HG02798 (cell line): Measurements from ENCODE around the gene PLCH1.

Source experiments
- ATAC-seq: cut with Tn5 transposase; IDR thresholded peaks from one replicate; pipeline ENCODE4 v1.9.1; 2021; ENCODE audit warnings: mild to moderate bottlenecking; ENCODE audit not compliant: unreplicated experiment, poor library complexity

The PLCH1 gene

DNA sequence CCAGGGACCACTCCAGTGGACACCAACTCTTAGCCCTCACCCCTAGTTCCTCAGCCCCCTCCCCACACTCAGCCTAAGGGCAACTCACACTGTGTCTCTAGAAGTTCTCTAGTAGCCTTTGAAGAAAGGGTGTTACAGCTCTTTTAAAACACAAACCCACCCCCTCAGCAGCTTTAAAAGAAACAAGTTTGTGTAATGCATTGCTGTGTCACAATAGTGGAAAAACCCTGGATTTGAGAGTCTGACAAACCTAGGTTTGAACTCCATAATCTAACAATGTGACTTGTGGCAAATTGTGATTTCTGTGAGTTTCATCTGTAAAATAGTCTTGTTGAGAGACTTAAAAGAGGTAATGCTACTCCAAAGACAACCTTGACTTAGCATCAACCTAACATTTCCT is 54.0 kb downstream of the PLCH1 start:
- ATAC-seq, result no peak

DNA sequence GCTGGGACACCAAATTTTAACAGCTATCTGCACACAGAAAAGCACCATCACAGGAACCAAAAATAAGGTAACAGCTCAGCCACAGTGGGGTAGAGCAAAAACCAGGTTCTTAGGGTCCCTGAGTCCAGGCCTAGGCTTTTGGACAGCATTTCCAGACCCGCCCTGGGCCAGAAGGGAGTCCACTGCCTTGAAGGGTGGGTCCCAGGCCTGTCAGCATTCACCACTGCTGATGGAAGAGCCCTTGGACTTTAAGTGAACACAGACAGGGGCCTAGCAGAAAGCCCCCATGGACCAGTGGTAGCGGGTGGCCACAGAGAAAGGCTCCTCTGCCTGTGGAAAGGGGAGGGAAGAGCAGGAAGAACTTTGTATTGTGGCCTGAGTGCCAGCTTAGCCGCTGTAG is 56.4 kb downstream of the PLCH1 start:
- ATAC-seq, result no peak

DNA sequence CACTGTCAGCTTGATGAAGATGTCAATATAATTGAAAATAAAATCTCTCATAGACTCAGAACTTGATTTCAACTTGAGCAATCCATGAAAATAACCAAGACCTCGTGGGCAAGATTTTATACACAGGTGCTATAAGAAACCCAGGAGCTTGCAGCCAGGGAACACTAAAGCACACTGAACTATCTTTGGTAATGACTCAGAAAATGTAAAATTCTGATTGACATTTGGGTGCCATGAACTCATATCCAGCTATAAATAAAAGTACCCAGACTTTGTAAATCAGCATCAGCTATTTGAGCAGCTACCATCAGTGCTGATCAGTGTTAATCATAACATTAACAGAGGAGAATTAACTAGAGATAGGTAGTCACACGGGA is 61.5 kb downstream of the PLCH1 start:
- ATAC-seq, result no peak

- ATAC-seq, result no peak
Measured at GRCh38 chr3:155682426-155683343, 62.2 kb downstream of the PLCH1 start.

GRCh38 chr3:155676252-155676981 is 68.5 kb downstream of the PLCH1 start:
- no peak for ATAC-seq

DNA sequence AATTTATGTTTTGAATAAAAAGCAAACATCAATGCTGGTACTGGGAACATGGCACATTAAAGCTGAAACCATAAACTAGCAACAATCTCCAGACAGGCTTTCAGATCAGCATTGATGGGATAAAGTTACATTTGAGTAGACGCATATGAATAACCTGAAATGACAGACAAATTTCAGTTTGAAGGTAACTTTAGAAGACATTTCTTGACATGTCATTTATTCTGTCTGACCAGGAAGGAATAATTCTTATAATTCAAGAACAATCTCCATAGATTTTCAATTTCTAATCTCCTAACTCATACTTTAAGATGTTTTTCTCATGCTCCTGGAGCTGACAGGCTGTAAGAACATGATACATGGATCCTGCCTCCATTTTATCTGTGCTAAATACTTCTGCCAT is 69.8 kb downstream of the PLCH1 start:
- no peak for ATAC-seq

DNA sequence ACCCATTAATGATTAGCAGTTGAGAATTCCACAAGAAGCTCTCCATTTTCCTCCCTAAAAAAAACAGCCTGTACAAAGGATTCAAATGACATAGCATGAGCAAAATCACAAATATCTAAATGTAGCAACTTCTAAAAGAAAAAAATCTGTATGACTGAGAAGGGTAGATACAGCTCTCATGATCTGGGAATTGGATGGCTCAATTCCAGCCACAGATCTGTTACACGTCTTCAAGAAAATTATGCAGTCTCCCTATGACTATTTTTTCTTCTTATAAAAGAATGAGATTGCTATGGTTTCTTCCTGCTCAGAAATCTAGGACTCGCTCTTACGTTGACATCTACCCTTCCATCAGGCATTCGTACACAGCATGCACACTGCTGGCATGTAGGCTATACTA is 71.5 kb downstream of the PLCH1 start:
- no peak for ATAC-seq

DNA sequence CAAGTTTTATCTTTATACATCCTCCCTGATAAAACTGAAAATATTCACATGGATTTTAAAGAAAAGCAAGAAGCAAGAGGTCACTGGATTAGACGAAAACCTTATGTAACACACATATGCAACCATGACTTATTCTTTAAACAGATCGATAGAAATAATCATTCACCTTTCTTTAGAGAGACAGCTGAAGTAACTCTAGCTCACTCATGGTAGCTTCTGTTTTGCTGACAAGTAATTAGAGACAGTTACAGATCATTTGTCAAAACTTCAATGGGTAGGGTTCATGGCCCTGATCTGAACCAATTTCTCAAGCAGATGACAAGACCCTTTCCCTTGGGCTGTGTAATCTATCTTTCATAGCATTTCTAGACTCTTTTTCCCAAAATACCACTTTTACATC is 74.5 kb downstream of the PLCH1 start:
- ATAC-seq, result no peak

- ATAC-seq, result no peak
Measured at GRCh38 chr3:155667988-155668387, 76.9 kb downstream of the PLCH1 start.

- ATAC-seq, result no peak
Measured at GRCh38 chr3:155664925-155665695, 79.8 kb downstream of the PLCH1 start.

- ATAC-seq, result no peak
Measured at GRCh38 chr3:155663467-155664212, 81.2 kb downstream of the PLCH1 start.

DNA sequence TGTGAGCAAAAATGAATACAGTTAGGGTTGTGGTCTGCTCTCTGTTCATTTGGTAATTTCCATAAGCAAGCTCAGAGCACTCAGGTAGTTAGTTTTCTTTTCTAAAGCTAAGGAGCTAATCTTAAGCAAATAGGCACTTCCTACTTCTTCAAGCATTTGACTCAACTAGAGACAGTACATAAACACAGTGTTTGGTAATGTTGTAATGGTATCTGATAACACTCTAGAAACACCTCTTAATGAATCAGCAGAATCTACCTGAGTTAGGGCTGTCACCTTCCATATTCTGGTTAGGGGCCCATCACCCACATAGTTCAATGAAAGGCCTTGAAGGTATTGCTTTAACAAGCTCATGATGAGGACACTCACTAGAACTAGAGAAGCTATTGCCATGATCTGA is 83.1 kb downstream of the PLCH1 start:
- no peak for ATAC-seq

DNA sequence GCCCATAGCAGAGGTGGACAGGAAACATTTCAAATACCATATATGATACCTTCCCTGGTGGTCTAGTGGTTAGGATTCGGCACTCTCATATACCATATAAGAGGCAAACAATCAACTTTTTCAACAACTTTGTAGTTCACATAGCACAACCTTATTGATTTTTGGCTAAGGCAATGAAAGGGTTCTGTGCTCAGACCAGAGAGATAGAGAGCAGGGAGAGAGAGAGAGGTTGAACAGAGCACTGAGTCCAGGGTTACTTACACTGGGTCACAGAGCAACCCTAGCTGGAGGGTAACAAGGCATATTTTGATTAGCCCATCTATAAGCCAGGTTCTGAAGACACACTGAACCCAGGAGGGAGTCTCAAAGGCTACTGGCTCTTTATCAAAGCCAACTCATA is 83.8 kb downstream of the PLCH1 start:
- no peak for ATAC-seq

DNA sequence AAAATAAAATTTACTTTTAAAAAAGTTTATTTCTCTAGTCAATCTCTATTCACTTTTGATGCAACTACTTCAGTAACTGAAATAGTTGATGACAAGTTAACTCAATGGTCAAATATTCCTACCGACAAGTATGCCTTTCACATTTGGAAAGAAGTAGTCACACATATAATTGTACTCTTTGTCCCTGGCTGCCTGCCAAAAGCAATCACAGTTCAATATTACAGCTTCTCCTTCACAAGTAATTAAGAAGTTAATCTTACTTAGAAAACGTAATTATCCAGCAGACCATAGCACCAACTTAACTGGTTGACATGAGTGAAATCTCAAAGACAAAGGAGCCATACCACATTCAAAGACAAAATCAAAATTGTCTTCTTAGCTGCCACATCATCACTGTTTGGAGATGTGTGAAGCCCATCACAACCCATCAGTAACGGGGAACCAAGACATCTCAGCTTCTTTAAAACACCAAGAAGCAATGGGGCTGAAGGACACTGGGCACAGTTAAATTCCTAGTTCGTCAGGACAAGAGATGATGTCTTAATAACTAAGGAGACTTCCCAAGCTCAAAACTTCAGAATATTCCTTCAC is 86.1 kb downstream of the PLCH1 start:
- no peak for ATAC-seq

- no peak for ATAC-seq
Measured at GRCh38 chr3:155658006-155658405, 86.9 kb downstream of the PLCH1 start.

DNA sequence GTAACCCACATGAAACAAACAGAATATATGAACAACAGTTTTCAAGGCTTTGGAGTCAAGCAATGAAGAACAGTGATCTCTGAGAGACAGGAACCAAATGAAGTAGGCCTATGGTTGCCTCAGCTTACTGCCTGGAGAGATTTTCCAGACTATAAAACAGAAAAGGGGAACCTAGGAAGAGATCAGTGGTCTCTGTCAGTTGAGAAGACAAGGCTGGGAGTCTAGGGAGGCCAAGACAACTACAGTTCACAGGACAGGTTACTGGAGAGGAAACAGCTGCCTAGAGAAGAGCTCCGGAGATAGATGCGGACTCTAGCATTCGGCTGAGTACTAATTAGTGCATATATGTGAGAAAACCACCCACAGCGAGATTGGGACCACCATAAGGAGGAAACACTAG is 87.7 kb downstream of the PLCH1 start:
- ATAC-seq, result no peak

- ATAC-seq, result no peak
Measured at GRCh38 chr3:155656466-155656865, 88.4 kb downstream of the PLCH1 start.

- no peak for ATAC-seq
Measured at GRCh38 chr3:155651489-155652218, 93.2 kb downstream of the PLCH1 start.

GRCh38 chr3:155648013-155648591 is 96.8 kb downstream of the PLCH1 start:
- no peak for ATAC-seq
